KMS-11 (cell line): ENCODE data around the gene MAPKBP1.

Experiments
- H2AFZ ChIP-seq: fragments of 200-600 bp; sonication (generic); 2 replicates; pipeline ENCODE4 v1.6.1; 2016; ENCODE audit warnings: antibody characterized with exemption, mixed run types, low read depth
- H3K27ac ChIP-seq: fragments of 200-600 bp; sonication (generic); 2 replicates; pipeline ENCODE4 v1.6.1; 2016; ENCODE audit warnings: mild to moderate bottlenecking, mixed run types
- H3K27me3 ChIP-seq: fragments of 200-600 bp; sonication (generic); 2 replicates; pipeline ENCODE4 v1.6.1; 2017; ENCODE audit warnings: mild to moderate bottlenecking, low read depth, mixed run types, moderate library complexity; ENCODE audit not compliant: insufficient read depth
- H3K36me3 ChIP-seq: fragments of 200-600 bp; sonication (generic); 2 replicates; pipeline ENCODE4 v1.6.1; 2017; ENCODE audit warnings: mild to moderate bottlenecking, mixed run types; ENCODE audit not compliant: insufficient read depth
- H3K4me1 ChIP-seq: fragments of 200-600 bp; sonication (generic); 2 replicates; pipeline ENCODE4 v1.6.1; 2016; ENCODE audit warnings: mild to moderate bottlenecking, low read depth, mixed run types; ENCODE audit not compliant: poor library complexity, severe bottlenecking
- H3K4me2 ChIP-seq: fragments of 200-600 bp; sonication (generic); 2 replicates; pipeline ENCODE4 v1.7.0; 2016; ENCODE audit warnings: mild to moderate bottlenecking, mixed run types
- H3K4me3 ChIP-seq: fragments of 200-600 bp; sonication (generic); IDR thresholded peaks from 2 replicates; pipeline ENCODE4 v1.6.1; 2017; ENCODE audit warnings: low read depth, low read length, mixed read lengths; ENCODE audit not compliant: insufficient read depth
- H3K79me2 ChIP-seq: fragments of 200-600 bp; sonication (generic); 2 replicates; pipeline ENCODE4 v1.6.1; 2016; ENCODE audit warnings: low read depth, mixed run types; ENCODE audit not compliant: insufficient read depth
- H3K9ac ChIP-seq: fragments of 200-600 bp; sonication (generic); 2 replicates; pipeline ENCODE4 v1.6.1; 2016; ENCODE audit warnings: mild to moderate bottlenecking, mixed run types
- H4K20me1 ChIP-seq: fragments of 200-600 bp; sonication (generic); 2 replicates; pipeline ENCODE4 v1.6.1; 2016; ENCODE audit warnings: mild to moderate bottlenecking, mixed run types; ENCODE audit not compliant: insufficient read depth
- TF ChIP-seq, protein P1 (sequence below): fragments of 200-600 bp; sonication (generic); conservative IDR thresholded peaks from 2 replicates; pipeline ENCODE4 v1.6.1; 2017; ENCODE audit warnings: low read depth, mild to moderate bottlenecking, antibody characterized with exemption, low read length, moderate library complexity, mixed read lengths

The MAPKBP1 gene

DNA sequence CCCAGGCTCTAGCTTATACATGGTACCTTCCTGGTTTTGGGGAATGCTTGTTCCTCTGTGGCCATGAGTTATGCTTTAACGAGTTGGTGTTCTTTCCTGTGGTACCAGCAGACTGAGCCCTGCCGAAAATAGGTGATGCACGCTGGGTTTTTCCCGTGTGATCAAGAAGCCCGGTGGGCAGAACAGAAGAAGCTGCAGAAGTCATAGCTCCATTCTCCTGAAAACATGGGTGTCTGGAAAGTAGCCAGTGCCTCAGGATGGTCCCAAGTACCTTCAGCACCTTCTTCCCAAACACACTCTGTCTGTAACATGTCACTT lies 25.2 kb downstream of the MAPKBP1 start:
- Histone ChIP-seq H3K4me3 (no peak overlapping the region), H3K4me2 (no peak overlapping the region; the same call in 1 of the 2 replicates), H3K27me3 (no peaks in the 10 kb centered on the region), H3K36me3 (no peaks in the 10 kb centered on the region), H3K4me1 (peaks cover 35% of the 10 kb centered on the region), H3K79me2 (no peaks in the 10 kb centered on the region), H3K9ac (no peak overlapping the region), H4K20me1 (no peaks in the 10 kb centered on the region), H3K27ac (peak overlapping the region; percentile 49), H2AFZ (no peak overlapping the region)
- TF ChIP-seq, protein P1, sequence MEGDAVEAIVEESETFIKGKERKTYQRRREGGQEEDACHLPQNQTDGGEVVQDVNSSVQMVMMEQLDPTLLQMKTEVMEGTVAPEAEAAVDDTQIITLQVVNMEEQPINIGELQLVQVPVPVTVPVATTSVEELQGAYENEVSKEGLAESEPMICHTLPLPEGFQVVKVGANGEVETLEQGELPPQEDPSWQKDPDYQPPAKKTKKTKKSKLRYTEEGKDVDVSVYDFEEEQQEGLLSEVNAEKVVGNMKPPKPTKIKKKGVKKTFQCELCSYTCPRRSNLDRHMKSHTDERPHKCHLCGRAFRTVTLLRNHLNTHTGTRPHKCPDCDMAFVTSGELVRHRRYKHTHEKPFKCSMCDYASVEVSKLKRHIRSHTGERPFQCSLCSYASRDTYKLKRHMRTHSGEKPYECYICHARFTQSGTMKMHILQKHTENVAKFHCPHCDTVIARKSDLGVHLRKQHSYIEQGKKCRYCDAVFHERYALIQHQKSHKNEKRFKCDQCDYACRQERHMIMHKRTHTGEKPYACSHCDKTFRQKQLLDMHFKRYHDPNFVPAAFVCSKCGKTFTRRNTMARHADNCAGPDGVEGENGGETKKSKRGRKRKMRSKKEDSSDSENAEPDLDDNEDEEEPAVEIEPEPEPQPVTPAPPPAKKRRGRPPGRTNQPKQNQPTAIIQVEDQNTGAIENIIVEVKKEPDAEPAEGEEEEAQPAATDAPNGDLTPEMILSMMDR, result no peak

GRCh38 chr15:41801185-41801584 lies 26.9 kb downstream of the MAPKBP1 start:
- Histone ChIP-seq H3K4me3 (no peak overlapping the region), H3K79me2 (no peaks in the 10 kb centered on the region), H3K4me1 (peaks cover 35% of the 10 kb centered on the region), H4K20me1 (no peaks in the 10 kb centered on the region), H3K9ac (no peak overlapping the region), H3K27me3 (no peaks in the 10 kb centered on the region), H3K36me3 (no peaks in the 10 kb centered on the region), H3K27ac (no peak overlapping the region), H2AFZ (no peak overlapping the region), H3K4me2 (no peak overlapping the region)
- TF ChIP-seq, protein P1, result no peak

DNA sequence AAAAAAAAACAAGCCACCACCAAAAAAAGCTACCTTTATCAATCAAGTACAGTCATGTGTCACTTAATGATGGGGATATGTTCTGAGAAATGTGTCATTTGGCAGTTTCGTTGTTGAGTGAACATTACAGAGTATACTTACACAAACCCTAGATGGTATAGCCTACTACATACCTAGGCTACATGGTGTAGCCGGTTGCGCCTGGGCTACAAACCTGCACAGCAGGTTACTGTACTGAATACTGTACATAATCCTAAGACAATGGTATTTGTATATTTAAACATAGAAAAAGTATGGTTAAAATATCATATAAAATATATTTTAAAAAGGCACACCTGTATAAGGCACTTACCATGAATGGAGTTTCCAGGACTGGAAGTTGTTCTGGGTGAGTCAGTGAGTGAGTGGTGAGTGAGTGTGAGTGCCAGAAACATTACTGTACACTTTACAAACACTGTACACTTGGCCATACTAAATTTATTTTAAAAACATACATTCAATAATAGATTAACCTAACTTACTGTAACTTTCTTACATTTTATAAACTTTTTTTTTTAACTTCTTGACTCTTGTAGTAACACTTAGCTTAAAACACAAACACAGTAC lies 27.7 kb downstream of the MAPKBP1 start:
- no peaks in the 10 kb centered on the region for H3K36me3 ChIP-seq
- no peaks in the 10 kb centered on the region for H3K27me3 ChIP-seq
- H3K4me3 ChIP-seq, result no peak overlapping the region
- no peak overlapping the region for H3K4me2 ChIP-seq
- no peaks in the 10 kb centered on the region for H3K79me2 ChIP-seq
- no peak overlapping the region for H2AFZ ChIP-seq
- TF ChIP-seq, protein P1, result no peak
- H3K4me1 ChIP-seq, result peaks cover 29% of the 10 kb centered on the region
- no peak overlapping the region for H3K27ac ChIP-seq
- no peak overlapping the region for H3K9ac ChIP-seq
- no peaks in the 10 kb centered on the region for H4K20me1 ChIP-seq

DNA sequence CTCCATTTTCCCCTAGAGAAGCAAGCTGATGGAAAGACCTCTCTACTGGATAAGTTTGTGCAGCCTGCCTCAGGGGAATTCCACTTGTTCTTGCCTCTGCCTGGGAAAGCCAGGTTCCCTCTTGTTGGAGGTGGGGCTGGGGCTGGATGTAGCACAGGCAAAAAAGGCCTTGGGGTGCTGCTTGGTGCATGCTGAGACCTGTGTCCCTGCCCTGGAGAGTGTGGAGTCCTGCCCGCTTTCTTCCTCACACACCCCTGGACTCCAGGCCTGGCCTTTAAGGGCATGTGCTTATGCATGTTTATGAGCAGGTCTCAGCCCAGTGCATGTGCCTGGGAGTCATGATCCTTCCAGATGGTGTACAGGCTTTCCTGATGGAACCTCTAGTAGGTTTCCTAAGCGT lies 30.1 kb downstream of the MAPKBP1 start:
- H3K4me1 ChIP-seq, result peaks cover 8% of the 10 kb centered on the region
- H3K36me3 ChIP-seq, result no peaks in the 10 kb centered on the region

More for the DNA sequence above, 30.1 kb downstream of the MAPKBP1 start:
- Histone ChIP-seq H2AFZ (no peak overlapping the region), H3K4me3 (no peak overlapping the region), H3K79me2 (no peaks in the 10 kb centered on the region), H3K4me2 (no peak overlapping the region), H4K20me1 (no peaks in the 10 kb centered on the region), H3K27me3 (no peaks in the 10 kb centered on the region), H3K27ac (no peak overlapping the region), H3K9ac (no peak overlapping the region)
- TF ChIP-seq, protein P1, result no peak
